ENCODE data around the gene LEMD3. TPM values are rescaled to one million over a fixed set of nuclear protein-coding genes. Genes with fewer than 3 reads are reported as not detected.

The LEMD3 gene
- polyA plus RNA-seq, 1 of the 3 experiments (the other 2 are of a cell fraction): 4.4 TPM

DNA sequence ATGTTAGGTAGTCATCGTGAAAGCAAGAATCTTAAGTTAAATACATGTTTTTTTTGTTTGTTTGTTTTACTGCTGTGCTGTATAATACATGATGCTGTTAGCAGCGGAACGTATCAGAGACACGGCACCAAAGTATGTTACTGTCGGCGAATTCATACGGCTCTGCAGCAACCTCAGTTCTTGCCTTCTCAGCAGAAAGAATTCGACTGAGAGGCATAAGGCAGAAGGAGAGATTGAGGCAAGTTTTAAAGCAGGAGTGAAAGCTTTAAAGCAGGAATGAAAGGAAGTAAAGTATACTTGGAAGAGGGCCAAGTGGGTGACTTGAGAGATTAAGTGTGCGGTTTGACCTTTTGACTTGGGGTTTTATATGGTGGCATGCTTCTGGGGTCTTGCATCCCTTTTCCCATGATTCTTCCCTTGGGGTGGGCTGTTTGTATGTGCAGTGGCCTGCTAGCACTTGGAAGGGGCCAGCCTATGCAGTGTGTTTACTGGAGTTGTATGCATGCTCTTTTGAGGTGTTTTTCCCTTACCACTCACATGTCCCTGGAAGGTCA is 23.7 kb downstream of the LEMD3 start:
- peaks cover 8% of the 10 kb centered on the region for H3F3A ChIP-seq (replicated peaks; ENCODE audit: insufficient read depth)
- H3K9me2 ChIP-seq: no peaks in the 10 kb centered on the region
- no peak for DNase-seq
- no peak overlapping the region for H3K27ac ChIP-seq (ENCODE audit: low read depth in 2 of 2, low read length in 1 of 2)
- CTCF ChIA-PET: interaction anchor here (1.0 to 1.1 kb wide), 2 partner anchors 16 to 39 kb away, joined by 3 read pairs; no protein-coding TSS in a partner anchor
- H3K27me3 ChIP-seq (ENCODE audit: insufficient read depth): no peaks in the 10 kb centered on the region
- H3K9ac ChIP-seq: no peak overlapping the region
- no peaks in the 10 kb centered on the region; a peak in 1 of 4 replicates for H3K4me1 ChIP-seq (ENCODE audit: control insufficient read depth in 1 of 2, insufficient read depth in 2 of 2, low read depth in 1 of 2, low read length in 1 of 2)
- peaks cover 69% of the 10 kb centered on the region for H3K79me2 ChIP-seq (ENCODE audit: insufficient read depth)
- H3K4me3 ChIP-seq (ENCODE audit: low read depth in 2 of 2, low read length in 1 of 2): no peak overlapping the region
- TF ChIP-seq CHD2 (IDR thresholded peaks at IDR 0.05; ENCODE audit: low read length, partially characterized antibody): no peak
- no peak for TF ChIP-seq EZH2phosphoT487 (IDR thresholded peaks at IDR 0.05; ENCODE audit: borderline replicate concordance, low read depth)
- TF ChIP-seq RCOR1 (IDR thresholded peaks at IDR 0.05; ENCODE audit: low read length): no peak
- TF ChIP-seq, protein P1, sequence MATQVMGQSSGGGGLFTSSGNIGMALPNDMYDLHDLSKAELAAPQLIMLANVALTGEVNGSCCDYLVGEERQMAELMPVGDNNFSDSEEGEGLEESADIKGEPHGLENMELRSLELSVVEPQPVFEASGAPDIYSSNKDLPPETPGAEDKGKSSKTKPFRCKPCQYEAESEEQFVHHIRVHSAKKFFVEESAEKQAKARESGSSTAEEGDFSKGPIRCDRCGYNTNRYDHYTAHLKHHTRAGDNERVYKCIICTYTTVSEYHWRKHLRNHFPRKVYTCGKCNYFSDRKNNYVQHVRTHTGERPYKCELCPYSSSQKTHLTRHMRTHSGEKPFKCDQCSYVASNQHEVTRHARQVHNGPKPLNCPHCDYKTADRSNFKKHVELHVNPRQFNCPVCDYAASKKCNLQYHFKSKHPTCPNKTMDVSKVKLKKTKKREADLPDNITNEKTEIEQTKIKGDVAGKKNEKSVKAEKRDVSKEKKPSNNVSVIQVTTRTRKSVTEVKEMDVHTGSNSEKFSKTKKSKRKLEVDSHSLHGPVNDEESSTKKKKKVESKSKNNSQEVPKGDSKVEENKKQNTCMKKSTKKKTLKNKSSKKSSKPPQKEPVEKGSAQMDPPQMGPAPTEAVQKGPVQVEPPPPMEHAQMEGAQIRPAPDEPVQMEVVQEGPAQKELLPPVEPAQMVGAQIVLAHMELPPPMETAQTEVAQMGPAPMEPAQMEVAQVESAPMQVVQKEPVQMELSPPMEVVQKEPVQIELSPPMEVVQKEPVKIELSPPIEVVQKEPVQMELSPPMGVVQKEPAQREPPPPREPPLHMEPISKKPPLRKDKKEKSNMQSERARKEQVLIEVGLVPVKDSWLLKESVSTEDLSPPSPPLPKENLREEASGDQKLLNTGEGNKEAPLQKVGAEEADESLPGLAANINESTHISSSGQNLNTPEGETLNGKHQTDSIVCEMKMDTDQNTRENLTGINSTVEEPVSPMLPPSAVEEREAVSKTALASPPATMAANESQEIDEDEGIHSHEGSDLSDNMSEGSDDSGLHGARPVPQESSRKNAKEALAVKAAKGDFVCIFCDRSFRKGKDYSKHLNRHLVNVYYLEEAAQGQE (IDR thresholded peaks at IDR 0.05; ENCODE audit: low read depth, low read length): no peak
- no peaks in the 10 kb centered on the region for H3K9me3 ChIP-seq
- no peak overlapping the region for H3K4me2 ChIP-seq
- no peak overlapping the region for H2AFZ ChIP-seq (ENCODE audit: low read depth)
- 91% methylated on average over 9 of the region's 9 CpGs for WGBS (ENCODE audit: low lambda C conversion rate)
- POLR2A ChIA-PET: no interaction called here
- no peaks in the 10 kb centered on the region; the same call in 1 of the 2 replicates for H4K20me1 ChIP-seq (ENCODE audit: insufficient read depth)
- H3K36me3 ChIP-seq (replicated peaks in 1 of 2; ENCODE audit: control insufficient read depth in 1 of 2, insufficient read depth in 2 of 2, low read length in 1 of 2): peaks cover 0 to 4% of the 10 kb centered on the region in 2 experiments

DNA sequence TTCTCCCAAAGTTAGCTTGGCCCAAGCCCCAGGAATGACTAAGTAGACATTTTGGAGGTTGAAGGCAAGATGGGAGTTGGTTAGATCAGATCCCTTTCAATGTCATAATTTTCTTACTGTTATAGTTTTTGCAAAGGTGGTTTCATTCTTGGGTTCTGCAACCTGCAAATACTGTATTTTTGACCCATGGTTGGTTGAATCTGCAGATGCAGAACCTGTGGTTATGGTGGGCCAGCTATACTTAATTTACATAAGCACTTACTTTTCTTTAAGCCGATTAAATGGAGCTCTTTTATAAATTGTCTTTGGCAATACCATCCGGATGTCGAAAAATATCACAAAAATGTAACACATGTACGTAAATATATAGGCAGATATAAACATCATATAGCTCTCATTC is 25.6 kb downstream of the LEMD3 start:
- H3K9me3 ChIP-seq: no peaks in the 10 kb centered on the region
- H3K9me2 ChIP-seq: no peaks in the 10 kb centered on the region
- no peaks in the 10 kb centered on the region; the same call in 1 of the 2 replicates for H4K20me1 ChIP-seq (ENCODE audit: insufficient read depth)
- no peaks in the 10 kb centered on the region for H3K27me3 ChIP-seq (ENCODE audit: insufficient read depth)
- H3K9ac ChIP-seq: no peak overlapping the region
- H3F3A ChIP-seq (replicated peaks; ENCODE audit: insufficient read depth): peaks cover 12% of the 10 kb centered on the region
- CTCF ChIA-PET: interaction anchor here (1.0 to 1.4 kb wide), 2 partner anchors 15 kb away, joined by 3 to 4 read pairs; no protein-coding TSS in a partner anchor
- H3K36me3 ChIP-seq (replicated peaks in 1 of 2; ENCODE audit: control insufficient read depth in 1 of 2, insufficient read depth in 2 of 2, low read length in 1 of 2): peaks cover 0 to 4% of the 10 kb centered on the region in 2 experiments
- WGBS (ENCODE audit: low lambda C conversion rate): 94% methylated on average over 4 of the region's 4 CpGs
- H3K79me2 ChIP-seq (ENCODE audit: insufficient read depth): peaks cover 67% of the 10 kb centered on the region
- no peaks in the 10 kb centered on the region; a peak in 1 of 4 replicates for H3K4me1 ChIP-seq (ENCODE audit: control insufficient read depth in 1 of 2, insufficient read depth in 2 of 2, low read depth in 1 of 2, low read length in 1 of 2)
- POLR2A ChIA-PET: interaction anchor here (1.0 kb wide), 1 partner anchor 26 kb away, joined by 3 read pairs; the partner anchor contains the start of gene LEMD3
- TF ChIP-seq MEF2A (IDR thresholded peaks at IDR 0.05; ENCODE audit: borderline replicate concordance, low read depth) (no peak), JUND (IDR thresholded peaks at IDR 0.05) (no peak), EZH2phosphoT487 (IDR thresholded peaks at IDR 0.05; ENCODE audit: borderline replicate concordance, low read depth) (no peak), FOXM1 (IDR thresholded peaks at IDR 0.05; ENCODE audit: low read depth) (no peak), RAD21 (IDR thresholded peaks at IDR 0.05; ENCODE audit: low read length) (no peak), NFIC (IDR thresholded peaks at IDR 0.05; ENCODE audit: borderline replicate concordance) (no peak), FOSL2 (IDR thresholded peaks at IDR 0.05; ENCODE audit: borderline replicate concordance, low read depth) (no peak), NRF1 (IDR thresholded peaks at IDR 0.05; ENCODE audit: low read depth, low read length) (no peak), TCF12 (IDR thresholded peaks at IDR 0.05) (no peak)
- TF ChIP-seq, protein P1 (IDR thresholded peaks at IDR 0.05; ENCODE audit: low read depth, low read length): no peak
- TF ChIP-seq, protein P2, sequence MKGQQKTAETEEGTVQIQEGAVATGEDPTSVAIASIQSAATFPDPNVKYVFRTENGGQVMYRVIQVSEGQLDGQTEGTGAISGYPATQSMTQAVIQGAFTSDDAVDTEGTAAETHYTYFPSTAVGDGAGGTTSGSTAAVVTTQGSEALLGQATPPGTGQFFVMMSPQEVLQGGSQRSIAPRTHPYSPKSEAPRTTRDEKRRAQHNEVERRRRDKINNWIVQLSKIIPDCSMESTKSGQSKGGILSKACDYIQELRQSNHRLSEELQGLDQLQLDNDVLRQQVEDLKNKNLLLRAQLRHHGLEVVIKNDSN (IDR thresholded peaks at IDR 0.05; ENCODE audit: borderline replicate concordance, low read depth): no peak
- TF ChIP-seq, protein P3, sequence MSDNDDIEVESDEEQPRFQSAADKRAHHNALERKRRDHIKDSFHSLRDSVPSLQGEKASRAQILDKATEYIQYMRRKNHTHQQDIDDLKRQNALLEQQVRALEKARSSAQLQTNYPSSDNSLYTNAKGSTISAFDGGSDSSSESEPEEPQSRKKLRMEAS (IDR thresholded peaks at IDR 0.05; ENCODE audit: low read depth): no peak
- H2AFZ ChIP-seq (ENCODE audit: low read depth): no peak overlapping the region
- DNase-seq: no peak
- H3K4me3 ChIP-seq (ENCODE audit: low read depth in 2 of 2, low read length in 1 of 2): no peak overlapping the region
- H3K4me2 ChIP-seq: no peak overlapping the region
- H3K27ac ChIP-seq (ENCODE audit: low read depth in 2 of 2, low read length in 1 of 2): no peak overlapping the region

Data from SK-N-SH (cell line).